Measurements from ENCODE around the gene TRIM17. TPM values are rescaled to one million over a fixed set of nuclear protein-coding genes. Genes with fewer than 3 reads are reported as not detected.
A peak's percentile ranks its signal among the peaks of the same experiment; 100 is the strongest.

Gene TRIM17
- total RNA-seq, 1 experiment from 2014 or later: not detected

DNA sequence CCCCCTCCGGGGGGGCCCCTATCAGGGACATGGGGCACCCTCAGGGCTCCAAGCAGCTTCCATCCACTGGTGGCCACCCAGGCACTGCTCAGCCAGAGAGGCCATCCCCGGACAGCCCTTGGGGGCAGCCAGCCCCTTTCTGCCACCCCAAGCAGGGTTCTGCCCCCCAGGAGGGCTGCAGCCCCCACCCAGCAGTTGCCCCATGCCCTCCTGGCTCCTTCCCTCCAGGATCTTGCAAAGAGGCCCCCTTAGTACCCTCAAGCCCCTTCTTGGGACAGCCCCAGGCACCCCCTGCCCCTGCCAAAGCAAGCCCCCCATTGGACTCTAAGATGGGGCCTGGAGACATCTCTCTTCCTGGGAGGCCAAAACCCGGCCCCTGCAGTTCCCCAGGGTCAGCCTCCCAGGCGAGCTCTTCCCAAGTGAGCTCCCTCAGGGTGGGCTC, 44.9 kb downstream of the TRIM17 start:
- H3K27me3 ChIP-seq (ENCODE audit: insufficient read depth, low read length): no peaks in the 10 kb centered on the region
- peaks cover 0 to 33% of the 10 kb centered on the region in 2 experiments; a peak in 3 of 4 replicates for H3K4me1 ChIP-seq (ENCODE audit: control insufficient read depth in 1 of 2, insufficient read depth in 2 of 2, low read length in 2 of 2)
- H2AFZ ChIP-seq (ENCODE audit: low read depth, low read length, poor library complexity, severe bottlenecking): no peak overlapping the region
- H4K20me1 ChIP-seq (ENCODE audit: insufficient read depth): no peaks in the 10 kb centered on the region
- ChIA-PET CTCF (no interaction called here), RAD21 (ENCODE audit: low non-redundant PET in 1 of 2, low total read pairs in 2 of 2, uncharacterized antibody in 2 of 2, unreplicated experiment in 2 of 2) (no interaction called here), POLR2A (no interaction called here)
- intact Hi-C loops (cut with micrococcal nuclease): no loop called here
- no peak for ATAC-seq
- no peak overlapping the region for H3K4me3 ChIP-seq (replicated peaks in 1 of 2; ENCODE audit: low read depth in 1 of 2, low read length in 2 of 2)
- no peak for TF ChIP-seq EZH2 (IDR thresholded peaks at IDR 0.05)
- TF ChIP-seq SIN3A (IDR thresholded peaks at IDR 0.05; ENCODE audit: low read depth): no peak
- no peak for TF ChIP-seq EZH2phosphoT487 (IDR thresholded peaks at IDR 0.05; ENCODE audit: borderline replicate concordance)
- TF ChIP-seq ELF1 (IDR thresholded peaks at IDR 0.05; ENCODE audit: borderline replicate concordance, low read depth): no peak
- no peak for TF ChIP-seq POLR2AphosphoS5 (IDR thresholded peaks at IDR 0.05; ENCODE audit: low read depth, low read length)
- TF ChIP-seq, protein P1, sequence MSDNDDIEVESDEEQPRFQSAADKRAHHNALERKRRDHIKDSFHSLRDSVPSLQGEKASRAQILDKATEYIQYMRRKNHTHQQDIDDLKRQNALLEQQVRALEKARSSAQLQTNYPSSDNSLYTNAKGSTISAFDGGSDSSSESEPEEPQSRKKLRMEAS (IDR thresholded peaks at IDR 0.05): no peak
- H3K9me3 ChIP-seq (ENCODE audit: control insufficient read depth in 1 of 2, insufficient read depth in 1 of 2, low read depth in 1 of 2, low read length in 2 of 2): no peaks in the 10 kb centered on the region
- H3K27ac ChIP-seq (ENCODE audit: low read depth, low read length): no peak overlapping the region; the same call in 1 of the 2 replicates
- no peak for DNase-seq (ENCODE audit: low read depth, low spot score)
- H3K79me2 ChIP-seq (ENCODE audit: insufficient read depth, low read length): no peaks in the 10 kb centered on the region
- no peak overlapping the region for H3K9ac ChIP-seq (ENCODE audit: low read length)
- H3K9me2 ChIP-seq (ENCODE audit: insufficient read depth): no peaks in the 10 kb centered on the region
- peak overlapping the region; percentile 47; the same call in 1 of the 2 replicates for H3K4me2 ChIP-seq (ENCODE audit: low read length)
- H3K36me3 ChIP-seq (ENCODE audit: control insufficient read depth in 1 of 2, insufficient read depth in 2 of 2, low read length in 2 of 2): no peaks in the 10 kb centered on the region
- no TSS peak for BruUV-seq (replicated peaks)

DNA sequence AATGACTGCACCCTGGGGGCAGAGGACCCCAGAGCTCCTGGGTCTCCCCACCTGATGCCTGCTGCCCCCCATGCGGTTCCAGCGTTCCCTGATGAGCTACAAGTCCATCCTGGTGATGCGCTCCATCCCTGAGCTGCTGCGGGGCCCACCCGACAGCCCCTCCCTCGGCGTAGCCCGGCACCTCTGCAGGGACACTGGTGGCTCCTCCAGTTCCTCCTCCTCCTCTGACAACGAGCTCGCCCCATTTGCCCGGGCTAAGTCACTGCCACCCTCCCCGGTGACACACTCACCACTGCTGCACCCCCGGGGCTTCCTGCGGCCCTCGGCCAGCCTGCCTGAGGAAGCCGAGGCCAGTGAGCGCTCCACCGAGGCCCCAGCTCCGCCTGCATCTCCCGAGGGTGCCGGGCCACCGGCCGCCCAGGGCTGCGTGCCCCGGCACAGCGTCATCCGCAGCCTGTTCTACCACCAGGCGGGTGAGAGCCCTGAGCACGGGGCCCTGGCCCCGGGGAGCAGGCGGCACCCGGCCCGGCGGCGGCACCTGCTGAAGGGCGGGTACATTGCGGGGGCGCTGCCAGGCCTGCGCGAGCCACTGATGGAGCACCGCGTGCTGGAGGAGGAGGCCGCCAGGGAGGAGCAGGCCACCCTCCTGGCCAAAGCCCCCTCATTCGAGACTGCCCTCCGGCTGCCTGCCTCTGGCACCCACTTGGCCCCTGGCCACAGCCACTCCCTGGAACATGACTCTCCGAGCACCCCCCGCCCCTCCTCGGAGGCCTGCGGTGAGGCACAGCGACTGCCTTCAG, 45.5 kb downstream of the TRIM17 start:
- Histone ChIP-seq H3K9me2 (ENCODE audit: insufficient read depth) (no peaks in the 10 kb centered on the region), H3K4me1 (ENCODE audit: control insufficient read depth in 1 of 2, insufficient read depth in 2 of 2, low read length in 2 of 2) (peaks cover 0 to 33% of the 10 kb centered on the region in 2 experiments; a peak in 3 of 4 replicates), H3K79me2 (ENCODE audit: insufficient read depth, low read length) (no peaks in the 10 kb centered on the region), H3K9me3 (ENCODE audit: control insufficient read depth in 1 of 2, insufficient read depth in 1 of 2, low read depth in 1 of 2, low read length in 2 of 2) (no peaks in the 10 kb centered on the region), H4K20me1 (ENCODE audit: insufficient read depth) (no peaks in the 10 kb centered on the region), H3K27ac (ENCODE audit: low read depth, low read length) (no peak overlapping the region; the same call in 1 of the 2 replicates), H3K9ac (ENCODE audit: low read length) (no peak overlapping the region), H3K27me3 (ENCODE audit: insufficient read depth, low read length) (no peaks in the 10 kb centered on the region), H3K36me3 (ENCODE audit: control insufficient read depth in 1 of 2, insufficient read depth in 2 of 2, low read length in 2 of 2) (no peaks in the 10 kb centered on the region), H2AFZ (ENCODE audit: low read depth, low read length, poor library complexity, severe bottlenecking) (no peak overlapping the region), H3K4me3 (replicated peaks in 1 of 2; ENCODE audit: low read depth in 1 of 2, low read length in 2 of 2) (no peak overlapping the region), H3K4me2 (ENCODE audit: low read length) (peak overlapping the region; percentile 47)
- no TSS peak for BruUV-seq (replicated peaks)
- no peak for TF ChIP-seq ZNF274 (IDR thresholded peaks at IDR 0.05; ENCODE audit: low read depth, low read length)
- no peak for TF ChIP-seq SP1 (IDR thresholded peaks at IDR 0.05; ENCODE audit: low read depth)
- TF ChIP-seq ZFX (IDR thresholded peaks at IDR 0.05): peak; percentile 54; the same call in 1 of the 2 replicates
- TF ChIP-seq JUND (IDR thresholded peaks at IDR 0.05): no peak
- TF ChIP-seq SRF (IDR thresholded peaks at IDR 0.05; ENCODE audit: low read depth): no peak
- TF ChIP-seq FOSL1 (IDR thresholded peaks at IDR 0.05; ENCODE audit: low read depth): no peak
- no peak for TF ChIP-seq TCF7L2 (IDR thresholded peaks at IDR 0.05; ENCODE audit: borderline replicate concordance, extremely low read depth, insufficient read depth, insufficient read length)
- ChIA-PET RAD21 (ENCODE audit: low non-redundant PET in 1 of 2, low total read pairs in 2 of 2, uncharacterized antibody in 2 of 2, unreplicated experiment in 2 of 2) (no interaction called here), CTCF (no interaction called here), POLR2A (no interaction called here)
- no peak for DNase-seq (ENCODE audit: low read depth, low spot score)
- ATAC-seq: peak; percentile 57
- intact Hi-C loops (cut with micrococcal nuclease): no loop called here

All from HCT116 (cell line).